GM10266 (cell line): Measurements from ENCODE around the gene GAS2L2.

Source experiments
- DNase-seq: peaks from one replicate; pipeline ENCODE4 v3.0.0; 2012; ENCODE audit errors: extremely low spot score
- CTCF ChIP-seq: IDR thresholded peaks from 2 replicates; pipeline ENCODE4 v1.5.1; 2012; ENCODE audit warnings: mild to moderate bottlenecking, low read depth; ENCODE audit not compliant: control insufficient read depth, insufficient read depth; ENCODE audit errors: missing control alignments

The GAS2L2 gene

GRCh38 chr17:35752945-35753764 is at the start of gene GAS2L2:
Gene GAS2L2, minus strand, starts transcription at chr17:35753239. Its CDS starts 389 bp downstream, at chr17:35752850.
- DNase-seq: no peak
- TF ChIP-seq CTCF: no peak

- no peak for DNase-seq
- TF ChIP-seq CTCF: no peak
These were observed 48.7 kb upstream of the GAS2L2 start for GRCh38 chr17:35801583-35802224.

- DNase-seq: no peak
- no peak for TF ChIP-seq CTCF
These were observed 46.9 kb upstream of the GAS2L2 start for GRCh38 chr17:35799942-35800341.

DNA sequence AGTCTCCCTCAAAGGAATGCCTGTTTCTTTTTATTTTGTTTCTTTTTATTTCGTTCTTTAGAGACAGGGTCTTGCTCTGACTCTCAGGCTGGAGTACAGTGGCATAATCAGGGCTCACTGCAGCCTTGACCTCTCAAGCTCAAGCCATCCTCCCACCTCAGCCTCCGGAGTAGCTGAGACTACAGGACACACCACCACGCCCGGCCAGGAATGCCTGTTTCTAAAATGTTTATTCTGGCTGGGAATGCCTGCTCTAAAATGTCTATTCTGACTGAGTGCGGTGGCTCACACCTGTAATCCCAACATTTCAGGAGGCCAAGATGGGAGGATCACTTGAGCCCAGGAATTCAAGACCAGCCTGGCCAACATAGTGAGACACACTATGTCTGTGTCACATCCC is 44.9 kb upstream of the GAS2L2 start:
- DNase-seq: no peak
- TF ChIP-seq CTCF: no peak

GRCh38 chr17:35797370-35797769 is 44.3 kb upstream of the GAS2L2 start:
- DNase-seq: no peak
- TF ChIP-seq CTCF: no peak

DNA sequence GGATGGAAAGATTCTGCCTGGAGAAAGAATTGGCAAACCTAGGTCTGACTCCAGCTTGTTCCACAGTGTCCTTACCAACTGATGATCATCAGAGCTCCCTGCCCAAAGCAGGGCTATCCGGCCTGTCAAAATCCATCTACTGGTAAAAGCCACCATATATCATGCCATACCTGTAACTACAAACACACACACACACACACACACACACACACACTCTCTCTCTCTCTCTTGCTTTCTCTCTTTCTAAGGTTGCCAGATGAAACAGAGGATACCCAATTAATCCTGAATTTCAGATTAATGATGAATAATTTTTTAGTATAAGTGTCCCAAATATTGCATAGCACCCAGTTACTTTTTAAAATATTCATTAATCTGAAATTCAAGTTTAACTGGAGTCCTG is 43.9 kb upstream of the GAS2L2 start:
- TF ChIP-seq CTCF: no peak
- DNase-seq: no peak

- no peak for DNase-seq
- TF ChIP-seq CTCF: no peak
These were observed 42.8 kb upstream of the GAS2L2 start for GRCh38 chr17:35795871-35796265.
